HUES64 (cell line): ENCODE data around the gene AHDC1.
A peak's percentile ranks its signal among the peaks of the same experiment; 100 is the strongest.
"Not testable (repeated sequence)": the region's sequence is repeated elsewhere in the genome, so short reads cannot be mapped to it uniquely, and the experiment has no call there.

Source experiments
- H3K27ac ChIP-seq: 2 replicates; pipeline ENCODE4 v1.7.0; 2013; ENCODE audit warnings: low read depth, low read length, inconsistent platforms
- H3K27me3 ChIP-seq: 2 replicates; pipeline ENCODE4 v1.6.1; 2013; ENCODE audit warnings: mild to moderate bottlenecking, low read length; ENCODE audit not compliant: insufficient read depth
- H3K36me3 ChIP-seq: 2 replicates; pipeline ENCODE4 v1.6.1; 2013; ENCODE audit warnings: mild to moderate bottlenecking, low read length; ENCODE audit not compliant: insufficient read depth
- H3K4me1 ChIP-seq: 2 replicates; pipeline ENCODE4 v1.6.1; 2013; ENCODE audit warnings: mild to moderate bottlenecking, low read length, moderate library complexity; ENCODE audit not compliant: insufficient read depth
- H3K4me3 ChIP-seq: 2 replicates; pipeline ENCODE4 v1.5.1; 2013; ENCODE audit warnings: mild to moderate bottlenecking, low read length, moderate library complexity
- H3K9ac ChIP-seq: 2 replicates; pipeline ENCODE4 v1.6.1; 2013; ENCODE audit warnings: mild to moderate bottlenecking, low read depth, low read length
- H3K9me3 ChIP-seq: 2 replicates; pipeline ENCODE4 v1.6.1; 2013; ENCODE audit warnings: low read depth, low read length; ENCODE audit not compliant: insufficient read depth
- WGBS: fragments of 150-250, 120-280 bp; methylation state at CpG from one replicate; pipeline ENCODE4 v1.1.7; 2013; ENCODE audit warnings: missing lambda C conversion rate; 5-methylcytosine and 5-hydroxymethylcytosine counted together

Gene AHDC1

GRCh38 chr1:27621051-27621920 lies 17.3 kb upstream of the AHDC1 start:
- 77% methylated on average over 6 of the region's 7 CpGs for WGBS
- no peak overlapping the region for H3K9ac ChIP-seq
- no peak overlapping the region for H3K4me3 ChIP-seq
- H3K27ac ChIP-seq, result no peak overlapping the region
- no peaks in the 10 kb centered on the region for H3K9me3 ChIP-seq
- peaks cover 11% of the 10 kb centered on the region for H3K4me1 ChIP-seq
- H3K36me3 ChIP-seq, result no peaks in the 10 kb centered on the region
- no peaks in the 10 kb centered on the region for H3K27me3 ChIP-seq

- peaks cover 11% of the 10 kb centered on the region for H3K4me1 ChIP-seq
- H3K9me3 ChIP-seq, H3K27ac ChIP-seq, H3K27me3 ChIP-seq, H3K4me3 ChIP-seq, H3K9ac ChIP-seq, H3K36me3 ChIP-seq: not testable (repeated sequence)
- WGBS, result 94% methylated on average over 7 of the region's 7 CpGs
Observed at GRCh38 chr1:27619782-27620438, 16.0 kb upstream of the AHDC1 start.

- no peak overlapping the region for H3K27ac ChIP-seq
- whole genome bisulfite sequencing, result 87% methylated on average over 14 of the region's 14 CpGs
- H3K27me3 ChIP-seq, result 0 out of 2 replicates have a peak, but pooled peaks cover 3% of the 10 kb centered on the region
- no peak overlapping the region for H3K9ac ChIP-seq
- H3K4me3 ChIP-seq, result no peak overlapping the region
- no peaks in the 10 kb centered on the region for H3K9me3 ChIP-seq
- peaks cover 11% of the 10 kb centered on the region for H3K4me1 ChIP-seq
- no peaks in the 10 kb centered on the region for H3K36me3 ChIP-seq
Observed at GRCh38 chr1:27618341-27619082, 14.6 kb upstream of the AHDC1 start.

GRCh38 chr1:27617420-27617819 lies 13.5 kb upstream of the AHDC1 start:
- no peak overlapping the region for H3K4me3 ChIP-seq
- no peaks in the 10 kb centered on the region for H3K9me3 ChIP-seq
- 92% methylated on average over 2 of the region's 2 CpGs for WGBS
- no peaks in the 10 kb centered on the region for H3K36me3 ChIP-seq
- H3K27me3 ChIP-seq, result 0 out of 2 replicates have a peak, but pooled peaks cover 3% of the 10 kb centered on the region
- H3K4me1 ChIP-seq, result peaks cover 4% of the 10 kb centered on the region
- no peak overlapping the region for H3K9ac ChIP-seq
- no peak overlapping the region for H3K27ac ChIP-seq

- Histone ChIP-seq H3K27me3 (0 out of 2 replicates have a peak, but pooled peaks cover 3% of the 10 kb centered on the region), H3K4me3 (no peak overlapping the region), H3K27ac (no peak overlapping the region), H3K4me1 (peaks cover 2% of the 10 kb centered on the region; the same call in 1 of the 2 replicates), H3K36me3 (no peaks in the 10 kb centered on the region), H3K9me3 (no peaks in the 10 kb centered on the region), H3K9ac (no peak overlapping the region)
- 84% methylated on average over 2 of the region's 2 CpGs for WGBS
Observed at GRCh38 chr1:27616441-27616840, 12.5 kb upstream of the AHDC1 start.

- Histone ChIP-seq H3K9ac (no peak overlapping the region), H3K4me1 (no peaks in the 10 kb centered on the region), H3K27me3 (0 out of 2 replicates have a peak, but pooled peaks cover 3% of the 10 kb centered on the region), H3K9me3 (no peaks in the 10 kb centered on the region), H3K4me3 (peak overlapping the region; percentile 61), H3K27ac (no peak overlapping the region), H3K36me3 (no peaks in the 10 kb centered on the region)
- WGBS, result 38% methylated on average over 40 of the region's 41 CpGs
Observed at GRCh38 chr1:27615346-27616192, 11.6 kb upstream of the AHDC1 start.

GRCh38 chr1:27614625-27615344 lies 10.8 kb upstream of the AHDC1 start:
- Histone ChIP-seq H3K9ac (no peak overlapping the region), H3K4me3 (peak overlapping the region; percentile 61), H3K36me3 (no peaks in the 10 kb centered on the region), H3K4me1 (no peaks in the 10 kb centered on the region), H3K27ac (no peak overlapping the region), H3K27me3 (0 out of 2 replicates have a peak, but pooled peaks cover 3% of the 10 kb centered on the region), H3K9me3 (no peaks in the 10 kb centered on the region)
- 6% methylated on average over 26 of the region's 26 CpGs for WGBS

GRCh38 chr1:27614043-27614624 lies 10.2 kb upstream of the AHDC1 start:
- 93% methylated on average over 16 of the region's 16 CpGs for WGBS
- H3K4me3 ChIP-seq, result peak overlapping the region; percentile 61

GRCh38 chr1:27612718-27613117 lies 8.8 kb upstream of the AHDC1 start:
- H3K27ac ChIP-seq, result no peak overlapping the region
- H3K9ac ChIP-seq, result no peak overlapping the region
- no peaks in the 10 kb centered on the region for H3K36me3 ChIP-seq
- H3K9me3 ChIP-seq, result no peaks in the 10 kb centered on the region
- H3K27me3 ChIP-seq, result 0 out of 2 replicates have a peak, but pooled peaks cover 3% of the 10 kb centered on the region
- H3K4me1 ChIP-seq, result peaks cover 6% of the 10 kb centered on the region; the same call in 1 of the 2 replicates
- WGBS, result 93% methylated on average over 12 of the region's 12 CpGs
- H3K4me3 ChIP-seq, result no peak overlapping the region

More at GRCh38 chr1:27614043-27614624, 10.2 kb upstream of the AHDC1 start:
- Histone ChIP-seq H3K36me3 (no peaks in the 10 kb centered on the region), H3K9ac (no peak overlapping the region), H3K27ac (no peak overlapping the region), H3K27me3 (0 out of 2 replicates have a peak, but pooled peaks cover 3% of the 10 kb centered on the region), H3K9me3 (no peaks in the 10 kb centered on the region), H3K4me1 (no peaks in the 10 kb centered on the region)
